ENCODE measurements around the gene NIT1. TPM values are rescaled to one million over a fixed set of nuclear protein-coding genes. Genes with fewer than 3 reads are reported as not detected.
A peak's percentile ranks its signal among the peaks of the same experiment; 100 is the strongest.

The NIT1 gene
- total and polyA plus RNA-seq, 2 of the 13 experiments (the other 11 are each of a cell fraction or from before 2014, with no cell fraction given), result 22.7 to 31.0 TPM

DNA sequence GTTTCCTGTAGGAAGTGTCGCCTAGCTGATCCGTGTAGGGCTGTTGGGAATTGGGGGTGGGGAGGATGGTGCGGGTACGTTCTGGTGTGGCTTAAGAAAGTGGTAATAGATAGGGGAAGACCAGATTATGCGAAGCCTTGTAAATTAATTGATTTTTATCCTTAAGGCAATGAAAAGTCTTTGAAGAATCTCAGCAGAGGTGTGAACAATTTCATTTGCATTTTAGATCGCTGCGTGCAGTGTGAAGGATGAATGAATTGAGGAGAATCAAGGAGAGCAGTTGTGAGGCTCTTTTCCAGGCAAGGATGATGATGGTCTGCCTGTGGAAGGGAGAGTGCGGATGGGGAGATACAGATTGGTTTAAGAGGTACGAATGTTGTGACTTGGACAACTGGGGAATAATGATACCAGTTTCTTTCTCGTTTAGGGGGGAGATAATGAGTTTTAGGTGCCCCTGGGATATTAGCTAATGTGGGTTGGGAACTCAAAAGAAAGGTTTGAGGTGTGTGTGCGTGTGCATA, 15.4 kb downstream of the NIT1 start:
- Histone ChIP-seq H3K4me3 (replicated peaks in 1 of 3; ENCODE audit: insufficient read depth in 1 of 3, low read depth in 2 of 3, low read length in 3 of 3) (peak overlapping the region; percentile 79 to 82 (median 80)), H4K20me1 (ENCODE audit: insufficient read depth, low read length) (no peaks in the 10 kb centered on the region), H3K27ac (ENCODE audit: extremely low read length, insufficient read depth, low read length) (peak overlapping the region; percentile 90), H3K9ac (ENCODE audit: insufficient read depth, low read depth, low read length) (peak overlapping the region; percentile 85), H3K9me3 (ENCODE audit: low read length) (no peaks in the 10 kb centered on the region), H3K79me2 (ENCODE audit: insufficient read depth, low read length) (peaks cover 31% of the 10 kb centered on the region), H3K4me1 (ENCODE audit: insufficient read depth, low read length) (peaks cover 27% of the 10 kb centered on the region), H3K27me3 (ENCODE audit: control insufficient read depth in 1 of 2, insufficient read depth in 2 of 2, low read length in 2 of 2) (no peaks in the 10 kb centered on the region; a peak in 1 of 5 replicates), H3K36me3 (replicated peaks in 1 of 2; ENCODE audit: control insufficient read depth in 1 of 2, insufficient read depth in 2 of 2, low read length in 2 of 2) (peaks cover 0 to 2% of the 10 kb centered on the region in 2 experiments; a peak in 1 of 5 replicates), H3K4me2 (ENCODE audit: low read depth, low read length) (peak overlapping the region; percentile 72), H2AFZ (ENCODE audit: low read length) (peak overlapping the region; percentile 49)
- peak; percentile 12; the same call in 2 of the 3 replicates for ATAC-seq
- in situ Hi-C loops (cut with HindIII; ENCODE audit: extremely low pct_ligation_motif_present, low pct_unique_long_range_greater_than_20kb) (no loop called here), intact Hi-C loops (cut with micrococcal nuclease; ENCODE audit: unreplicated experiment) (loop anchor here (2.0 to 10.0 kb wide), 2 partner anchors 20 to 138 kb away; partner anchors contain the start of gene UFC1)
- TF ChIP-seq NFIC (IDR thresholded peaks at IDR 0.05; ENCODE audit: low read length) (0 out of 2 replicates have a peak, but pooled peaks have one; percentile 29), TBX2 (CRISPR knock-in tag; IDR thresholded peaks at IDR 0.05; ENCODE audit: borderline replicate concordance) (0 out of 2 replicates have a peak, but pooled peaks have one; percentile 57), MED8 (CRISPR knock-in tag; IDR thresholded peaks at IDR 0.05; ENCODE audit: insufficient replicate concordance) (peak; percentile 9), SRF (IDR thresholded peaks at IDR 0.05; ENCODE audit: low read depth, low read length) (no peak), ZNF337 (CRISPR knock-in tag; IDR thresholded peaks at IDR 0.05; ENCODE audit: borderline replicate concordance, low read depth) (no peak), ZNF12 (CRISPR knock-in tag; IDR thresholded peaks at IDR 0.05) (0 out of 2 replicates have a peak, but pooled peaks have one; percentile 8), ZNF772 (CRISPR knock-in tag; IDR thresholded peaks at IDR 0.05) (0 out of 2 replicates have a peak, but pooled peaks have one; percentile 23), NAIF1 (CRISPR knock-in tag; IDR thresholded peaks at IDR 0.05; ENCODE audit: borderline replicate concordance) (0 out of 2 replicates have a peak, but pooled peaks have one; percentile 8), ELF4 (CRISPR knock-in tag; IDR thresholded peaks at IDR 0.05; ENCODE audit: borderline replicate concordance) (peak; percentile 86; the same call in 1 of the 2 replicates), SP4 (CRISPR knock-in tag; IDR thresholded peaks at IDR 0.05) (peak; percentile 12; the same call in 1 of the 2 replicates)
- TF ChIP-seq, protein P1, sequence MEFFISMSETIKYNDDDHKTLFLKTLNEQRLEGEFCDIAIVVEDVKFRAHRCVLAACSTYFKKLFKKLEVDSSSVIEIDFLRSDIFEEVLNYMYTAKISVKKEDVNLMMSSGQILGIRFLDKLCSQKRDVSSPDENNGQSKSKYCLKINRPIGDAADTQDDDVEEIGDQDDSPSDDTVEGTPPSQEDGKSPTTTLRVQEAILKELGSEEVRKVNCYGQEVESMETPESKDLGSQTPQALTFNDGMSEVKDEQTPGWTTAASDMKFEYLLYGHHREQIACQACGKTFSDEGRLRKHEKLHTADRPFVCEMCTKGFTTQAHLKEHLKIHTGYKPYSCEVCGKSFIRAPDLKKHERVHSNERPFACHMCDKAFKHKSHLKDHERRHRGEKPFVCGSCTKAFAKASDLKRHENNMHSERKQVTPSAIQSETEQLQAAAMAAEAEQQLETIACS (CRISPR knock-in tag; IDR thresholded peaks at IDR 0.05), result 0 out of 2 replicates have a peak, but pooled peaks have one; percentile 18
- TF ChIP-seq, protein P2, sequence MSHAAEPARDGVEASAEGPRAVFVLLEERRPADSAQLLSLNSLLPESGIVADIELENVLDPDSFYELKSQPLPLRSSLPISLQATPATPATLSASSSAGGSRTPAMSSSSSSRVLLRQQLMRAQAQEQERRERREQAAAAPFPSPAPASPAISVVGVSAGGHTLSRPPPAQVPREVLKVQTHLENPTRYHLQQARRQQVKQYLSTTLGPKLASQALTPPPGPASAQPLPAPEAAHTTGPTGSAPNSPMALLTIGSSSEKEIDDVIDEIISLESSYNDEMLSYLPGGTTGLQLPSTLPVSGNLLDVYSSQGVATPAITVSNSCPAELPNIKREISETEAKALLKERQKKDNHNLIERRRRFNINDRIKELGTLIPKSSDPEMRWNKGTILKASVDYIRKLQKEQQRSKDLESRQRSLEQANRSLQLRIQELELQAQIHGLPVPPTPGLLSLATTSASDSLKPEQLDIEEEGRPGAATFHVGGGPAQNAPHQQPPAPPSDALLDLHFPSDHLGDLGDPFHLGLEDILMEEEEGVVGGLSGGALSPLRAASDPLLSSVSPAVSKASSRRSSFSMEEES (CRISPR knock-in tag; IDR thresholded peaks at IDR 0.05), result 0 out of 2 replicates have a peak, but pooled peaks have one; percentile 6
- TF ChIP-seq, protein P3, sequence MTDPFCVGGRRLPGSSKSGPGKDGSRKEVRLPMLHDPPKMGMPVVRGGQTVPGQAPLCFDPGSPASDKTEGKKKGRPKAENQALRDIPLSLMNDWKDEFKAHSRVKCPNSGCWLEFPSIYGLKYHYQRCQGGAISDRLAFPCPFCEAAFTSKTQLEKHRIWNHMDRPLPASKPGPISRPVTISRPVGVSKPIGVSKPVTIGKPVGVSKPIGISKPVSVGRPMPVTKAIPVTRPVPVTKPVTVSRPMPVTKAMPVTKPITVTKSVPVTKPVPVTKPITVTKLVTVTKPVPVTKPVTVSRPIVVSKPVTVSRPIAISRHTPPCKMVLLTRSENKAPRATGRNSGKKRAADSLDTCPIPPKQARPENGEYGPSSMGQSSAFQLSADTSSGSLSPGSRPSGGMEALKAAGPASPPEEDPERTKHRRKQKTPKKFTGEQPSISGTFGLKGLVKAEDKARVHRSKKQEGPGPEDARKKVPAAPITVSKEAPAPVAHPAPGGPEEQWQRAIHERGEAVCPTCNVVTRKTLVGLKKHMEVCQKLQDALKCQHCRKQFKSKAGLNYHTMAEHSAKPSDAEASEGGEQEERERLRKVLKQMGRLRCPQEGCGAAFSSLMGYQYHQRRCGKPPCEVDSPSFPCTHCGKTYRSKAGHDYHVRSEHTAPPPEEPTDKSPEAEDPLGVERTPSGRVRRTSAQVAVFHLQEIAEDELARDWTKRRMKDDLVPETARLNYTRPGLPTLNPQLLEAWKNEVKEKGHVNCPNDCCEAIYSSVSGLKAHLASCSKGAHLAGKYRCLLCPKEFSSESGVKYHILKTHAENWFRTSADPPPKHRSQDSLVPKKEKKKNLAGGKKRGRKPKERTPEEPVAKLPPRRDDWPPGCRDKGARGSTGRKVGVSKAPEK (CRISPR knock-in tag; IDR thresholded peaks at IDR 0.05; ENCODE audit: borderline replicate concordance), result no peak
- CTCF ChIA-PET (ENCODE audit: low intra/inter-chr PET ratio, low total read pairs), result no interaction called here
- DNase-seq (ENCODE audit: low spot score), result no peak
- WGBS (ENCODE audit: low lambda C conversion rate), result 1% methylated on average over 11 of the region's 11 CpGs
- FAIRE-seq, result no peak
- POLR2A ChIA-PET, result interaction anchor here (0.8 to 3.5 kb wide), 15 partner anchors 20 to 180 kb away, joined by 3 to 43 read pairs (median 7); partner anchors contain the start of genes APOA2, F11R, KLHDC9 and NDUFS2
- BruUV-seq (replicated peaks), result TSS peak; percentile 72
